Left kidney (tissue), 2 donors: ENCODE data around the gene FLVCR2. TPM values are rescaled to one million over a fixed set of nuclear protein-coding genes. Genes with fewer than 3 reads are reported as not detected.
A peak's percentile ranks its signal among the peaks of the same experiment; 100 is the strongest.

ENCODE experiments used
- DNase-seq: peaks from one replicate; pipeline ENCODE4 v3.0.0-alpha.2; 2013
- polyA plus RNA-seq: library from polyadenylated mRNA; unstranded; fragments of 120-200 nt; gene quantifications from one replicate; pipeline ENCODE4 v1.2.1, GENCODE V29; 2013; ENCODE audit not compliant: insufficient read length

FLVCR2 gene
- polyA plus RNA-seq, 1 donor: 10.1 TPM

GRCh38 chr14:75630695-75631452, 52.5 kb downstream of the FLVCR2 start:
- DNase-seq: no peak

- DNase-seq: no peak
These were observed 53.0 kb downstream of the FLVCR2 start for GRCh38 chr14:75631453-75631831.

- no peak for DNase-seq
These were observed 56.4 kb downstream of the FLVCR2 start for GRCh38 chr14:75634848-75635247.

GRCh38 chr14:75636100-75636692, 57.8 kb downstream of the FLVCR2 start:
- DNase-seq: no peak

GRCh38 chr14:75640876-75641275, 62.5 kb downstream of the FLVCR2 start:
- no peak for DNase-seq

- no peak for DNase-seq
These were observed 65.6 kb downstream of the FLVCR2 start for GRCh38 chr14:75643985-75644384.

- no peak for DNase-seq
These were observed 66.6 kb downstream of the FLVCR2 start for GRCh38 chr14:75645056-75645455.

GRCh38 chr14:75646762-75647161, 68.3 kb downstream of the FLVCR2 start:
- no peak for DNase-seq

GRCh38 chr14:75647640-75648039, 69.2 kb downstream of the FLVCR2 start:
- no peak for DNase-seq

- DNase-seq: peak; percentile 73
These were observed 69.8 kb downstream of the FLVCR2 start for GRCh38 chr14:75648066-75648838.

- DNase-seq: no peak
These were observed 70.9 kb downstream of the FLVCR2 start for GRCh38 chr14:75649337-75649736.

GRCh38 chr14:75649773-75650172, 71.4 kb downstream of the FLVCR2 start:
- DNase-seq: no peak

GRCh38 chr14:75650253-75651058, 72.0 kb downstream of the FLVCR2 start:
- no peak for DNase-seq

- DNase-seq: no peak
These were observed 75.1 kb downstream of the FLVCR2 start for GRCh38 chr14:75653563-75653962.

- DNase-seq: peak; percentile 71
These were observed 75.8 kb downstream of the FLVCR2 start for GRCh38 chr14:75654127-75654732.

- DNase-seq: no peak
These were observed 76.8 kb downstream of the FLVCR2 start for GRCh38 chr14:75655235-75655634.

GRCh38 chr14:75657331-75657730, 78.9 kb downstream of the FLVCR2 start:
- DNase-seq: no peak

- no peak for DNase-seq
These were observed 80.5 kb downstream of the FLVCR2 start for GRCh38 chr14:75658957-75659356.

- DNase-seq: no peak
These were observed 81.8 kb downstream of the FLVCR2 start for GRCh38 chr14:75660238-75660629.

GRCh38 chr14:75660630-75661498, 82.4 kb downstream of the FLVCR2 start, which contains the start of the genes ERG28 and TTLL5:
Gene ERG28, minus strand, starts transcription at chr14:75660876. Its CDS starts 3,374 bp downstream, at chr14:75657502.
Gene TTLL5, plus strand, starts transcription at chr14:75661246. Its CDS starts 1,904 bp downstream, at chr14:75663150.
- peak; percentile 96 for DNase-seq

GRCh38 chr14:75661499-75661814, 83.0 kb downstream of the FLVCR2 start:
- DNase-seq: no peak
